ENCODE data around the gene ZBTB16. TPM values are rescaled to one million over a fixed set of nuclear protein-coding genes. Genes with fewer than 3 reads are reported as not detected.

ZBTB16 gene
- total and polyA plus RNA-seq, 2 of the 13 experiments (the other 11 are each of a cell fraction or from before 2014, with no cell fraction given) = not detected

- TF ChIP-seq SNAI1 (CRISPR knock-in tag; IDR thresholded peaks at IDR 0.05; ENCODE audit: borderline replicate concordance) = no peak
- TF ChIP-seq HNF1B (CRISPR knock-in tag; IDR thresholded peaks at IDR 0.05) = peak; percentile 30; the same call in 1 of the 2 replicates
- TF ChIP-seq MEF2D (CRISPR knock-in tag; IDR thresholded peaks at IDR 0.05) = peak; percentile 92; the same call in 1 of the 2 replicates
- TF ChIP-seq ZNF639 (CRISPR knock-in tag; conservative IDR thresholded peaks at IDR 0.05) = no peak
- no peak for TF ChIP-seq ZNF383 (CRISPR knock-in tag; IDR thresholded peaks at IDR 0.05; ENCODE audit: borderline replicate concordance)
- no peak for TF ChIP-seq ZNF256 (CRISPR knock-in tag; conservative IDR thresholded peaks at IDR 0.05)
- TF ChIP-seq MAF1 (CRISPR knock-in tag; IDR thresholded peaks at IDR 0.05; ENCODE audit: borderline replicate concordance) = no peak
- no peak for TF ChIP-seq ZNF567 (CRISPR knock-in tag; IDR thresholded peaks at IDR 0.05; ENCODE audit: borderline replicate concordance)
- peak; percentile 69; the same call in 1 of the 2 replicates for TF ChIP-seq NCOR1 (IDR thresholded peaks at IDR 0.05; ENCODE audit: borderline replicate concordance, low read length)
- no peak for TF ChIP-seq ZNF207 (IDR thresholded peaks at IDR 0.05; ENCODE audit: borderline replicate concordance)
- no peak for TF ChIP-seq RORA (CRISPR knock-in tag; IDR thresholded peaks at IDR 0.05)
- TF ChIP-seq FOXP1 (IDR thresholded peaks at IDR 0.05) = no peak
- TF ChIP-seq FOXP1 (CRISPR knock-in tag; IDR thresholded peaks at IDR 0.05) = peak; percentile 67; the same call in 1 of the 2 replicates
- TF ChIP-seq BCL6 (CRISPR knock-in tag; IDR thresholded peaks at IDR 0.05) = peak; percentile 94
- TF ChIP-seq ZBTB10 (CRISPR knock-in tag; IDR thresholded peaks at IDR 0.05; ENCODE audit: borderline replicate concordance) = no peak
- no peak for TF ChIP-seq ZSCAN20 (CRISPR knock-in tag; IDR thresholded peaks at IDR 0.05; ENCODE audit: borderline replicate concordance)
- TF ChIP-seq TSC22D2 (CRISPR knock-in tag; IDR thresholded peaks at IDR 0.05; ENCODE audit: borderline replicate concordance) = no peak
- TF ChIP-seq ZNF546 (CRISPR knock-in tag; conservative IDR thresholded peaks at IDR 0.05) = no peak
- peak; percentile 74 for TF ChIP-seq SOX5 (CRISPR knock-in tag; IDR thresholded peaks at IDR 0.05; ENCODE audit: borderline replicate concordance)
- TF ChIP-seq ZNF766 (CRISPR knock-in tag; IDR thresholded peaks at IDR 0.05; ENCODE audit: borderline replicate concordance) = no peak
- TF ChIP-seq RXRB (CRISPR knock-in tag; IDR thresholded peaks at IDR 0.05; ENCODE audit: borderline replicate concordance) = peak; percentile 63; the same call in 1 of the 2 replicates
- no peak for TF ChIP-seq GABPA (IDR thresholded peaks at IDR 0.05; ENCODE audit: low read depth, low read length)
- no peak for TF ChIP-seq GABPA (CRISPR knock-in tag; IDR thresholded peaks at IDR 0.05; ENCODE audit: low read depth)
- TF ChIP-seq EP300 (IDR thresholded peaks at IDR 0.05; ENCODE audit: low read depth in 2 of 2, low read length in 2 of 2) = peak in 1 of 2 experiments; percentile 64; a peak in 2 of 4 replicates
- no peak for TF ChIP-seq EP300 (CRISPR knock-in tag; IDR thresholded peaks at IDR 0.05; ENCODE audit: borderline replicate concordance)
- no peak for TF ChIP-seq ZNF276 (CRISPR knock-in tag; IDR thresholded peaks at IDR 0.05; ENCODE audit: low read depth)
These were observed 18.9 kb downstream of the ZBTB16 start (continued) for GRCh38 chr11:114078423-114078822.

Data from HepG2 (cell line).